ENCODE results near the gene CEACAM1. TPM values are rescaled to one million over a fixed set of nuclear protein-coding genes. Genes with fewer than 3 reads are reported as not detected.
A peak's percentile ranks its signal among the peaks of the same experiment; 100 is the strongest.
"Not testable (repeated sequence)": the region's sequence is repeated elsewhere in the genome, so short reads cannot be mapped to it uniquely, and the experiment has no call there.

Gene CEACAM1
- total RNA-seq, 1 donor from 2014 or later: 8.2 TPM

DNA sequence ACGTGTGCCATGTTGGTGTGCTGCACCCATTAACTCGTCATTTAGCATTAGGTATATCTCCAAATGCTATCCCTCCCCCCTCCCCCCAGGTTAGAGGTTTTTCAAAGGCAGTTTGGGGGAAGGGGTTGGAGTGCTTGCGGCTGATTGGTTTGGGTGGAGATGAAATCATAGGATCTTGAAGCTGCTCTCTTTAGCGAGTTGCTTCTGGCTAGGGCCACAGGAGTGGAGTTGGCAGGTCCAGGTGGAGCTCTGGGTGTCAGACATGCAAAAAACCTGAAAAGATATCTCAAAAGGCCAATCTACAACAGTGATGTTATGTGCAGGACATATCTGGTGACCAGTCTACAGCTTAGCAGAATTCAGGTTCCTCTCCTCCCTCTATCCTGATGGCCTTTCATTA is 52.9 kb downstream of the CEACAM1 start:
- intact Hi-C loops (cut with micrococcal nuclease): no loop called here
- no peak overlapping the region for H3K4me3 Mint-ChIP-seq
- H3K27ac Mint-ChIP-seq: no peak overlapping the region
- peaks cover 3% of the 10 kb centered on the region for H3K27me3 Mint-ChIP-seq (ENCODE audit: insufficient read depth)
- peaks cover 3% of the 10 kb centered on the region for H3K4me1 Mint-ChIP-seq (ENCODE audit: low read depth)
- no peak for DNase-seq (ENCODE audit: low spot score)
- peaks cover 2% of the 10 kb centered on the region for H3K36me3 Mint-ChIP-seq (ENCODE audit: low read depth)
- no peaks in the 10 kb centered on the region for H3K9me3 Mint-ChIP-seq

DNA sequence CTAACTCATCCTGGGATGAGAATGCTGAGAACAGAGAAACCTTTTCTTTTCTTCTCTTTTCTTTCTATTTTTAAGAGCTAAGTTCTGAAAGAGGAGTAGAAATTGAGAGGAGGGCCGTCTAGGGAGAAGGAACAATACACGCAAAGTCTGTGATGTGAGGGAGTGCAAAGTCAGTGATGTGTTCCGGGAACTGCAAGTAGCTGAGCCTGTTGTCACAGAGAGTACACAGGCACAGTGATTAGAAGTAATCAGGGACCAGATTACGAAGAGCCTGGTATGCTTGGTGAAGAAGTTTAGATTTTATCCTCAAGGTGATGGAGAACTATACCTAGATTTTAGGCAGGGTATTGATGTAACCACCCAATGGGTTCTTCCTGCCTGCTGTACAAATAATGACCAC is 53.5 kb downstream of the CEACAM1 start:
- intact Hi-C loops (cut with micrococcal nuclease): no loop called here
- H3K4me3 Mint-ChIP-seq: no peak overlapping the region
- H3K36me3 Mint-ChIP-seq (ENCODE audit: low read depth): peaks cover 2% of the 10 kb centered on the region
- peaks cover 2% of the 10 kb centered on the region for H3K4me1 Mint-ChIP-seq (ENCODE audit: low read depth)
- H3K27me3 Mint-ChIP-seq (ENCODE audit: insufficient read depth): peaks cover 3% of the 10 kb centered on the region
- DNase-seq (ENCODE audit: low spot score): no peak
- H3K27ac Mint-ChIP-seq: no peak overlapping the region
- H3K9me3 Mint-ChIP-seq: no peaks in the 10 kb centered on the region

DNA sequence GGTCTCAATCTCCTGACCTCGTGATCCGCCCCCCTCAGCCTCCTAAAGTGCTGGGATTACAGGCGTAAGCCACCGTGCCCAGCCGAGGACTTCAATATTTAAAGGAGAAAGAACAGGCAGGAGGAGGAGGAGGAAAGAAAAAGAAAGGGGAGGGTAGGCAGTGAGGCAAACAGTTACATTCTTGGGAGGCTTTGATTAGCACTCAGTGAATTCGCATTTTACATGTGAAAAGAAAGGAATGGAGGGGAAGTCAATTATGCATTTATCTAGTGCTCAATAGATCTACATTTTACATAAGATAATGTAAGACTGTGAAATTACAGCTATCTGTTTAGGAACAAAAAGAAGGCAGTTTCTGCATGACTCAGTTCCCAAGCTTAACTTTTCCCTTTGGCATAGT is 54.6 kb downstream of the CEACAM1 start:
- Mint-ChIP-seq H3K27me3 (ENCODE audit: insufficient read depth) (peaks cover 3% of the 10 kb centered on the region), H3K36me3 (ENCODE audit: low read depth) (no peaks in the 10 kb centered on the region), H3K4me3 (no peak overlapping the region), H3K4me1 (ENCODE audit: low read depth) (peaks cover 5% of the 10 kb centered on the region), H3K27ac (no peak overlapping the region), H3K9me3 (no peaks in the 10 kb centered on the region)
- intact Hi-C loops (cut with micrococcal nuclease): no loop called here
- DNase-seq (ENCODE audit: low spot score): no peak

GRCh38 chr19:42472402-42473147 is 55.7 kb downstream of the CEACAM1 start:
- Mint-ChIP-seq H3K27ac (no peak overlapping the region), H3K36me3 (ENCODE audit: low read depth) (no peaks in the 10 kb centered on the region), H3K9me3 (no peaks in the 10 kb centered on the region), H3K27me3 (ENCODE audit: insufficient read depth) (peaks cover 3% of the 10 kb centered on the region), H3K4me1 (ENCODE audit: low read depth) (peaks cover 10% of the 10 kb centered on the region), H3K4me3 (no peak overlapping the region)
- intact Hi-C loops (cut with micrococcal nuclease): no loop called here
- no peak for DNase-seq (ENCODE audit: low spot score)

DNA sequence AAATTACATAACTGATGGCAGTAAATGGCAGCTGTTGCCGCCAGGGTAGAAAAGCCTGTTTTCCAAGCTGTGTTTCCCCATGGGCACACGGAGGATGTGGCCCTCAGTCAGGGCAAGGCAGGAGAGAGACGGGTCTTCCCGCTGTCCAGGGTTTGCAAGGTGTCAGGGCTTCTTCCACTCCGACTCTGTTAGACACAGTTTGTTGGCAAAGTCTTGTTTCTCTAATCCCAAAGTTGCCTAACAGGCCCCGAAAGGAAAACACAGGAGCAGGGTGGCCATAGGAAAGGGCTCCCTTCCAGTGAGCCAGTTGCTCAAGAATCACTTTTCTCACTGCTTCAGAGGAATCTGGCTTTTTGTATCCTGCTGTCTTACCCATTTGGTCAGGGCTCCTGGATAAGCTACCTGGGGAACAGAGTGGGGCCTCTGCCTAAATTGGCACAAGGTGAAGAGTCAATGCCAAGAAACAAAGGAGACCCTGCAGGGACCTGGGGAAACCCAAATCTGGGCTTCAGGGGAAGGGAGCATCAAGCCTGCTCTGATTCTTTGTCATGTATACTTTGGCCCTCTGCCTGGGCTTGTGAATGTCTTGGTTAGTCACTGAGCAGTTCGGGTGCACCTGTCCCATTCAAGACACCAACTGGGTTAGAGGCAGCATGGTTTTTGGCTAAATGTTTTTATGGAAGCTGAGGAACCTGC is 56.6 kb downstream of the CEACAM1 start:
- Mint-ChIP-seq H3K4me3 (no peak overlapping the region), H3K9me3 (no peaks in the 10 kb centered on the region), H3K36me3 (ENCODE audit: low read depth) (no peaks in the 10 kb centered on the region), H3K4me1 (ENCODE audit: low read depth) (peaks cover 19% of the 10 kb centered on the region), H3K27me3 (ENCODE audit: insufficient read depth) (peaks cover 3% of the 10 kb centered on the region), H3K27ac (no peak overlapping the region)
- intact Hi-C loops (cut with micrococcal nuclease): no loop called here
- DNase-seq (ENCODE audit: low spot score): no peak

GRCh38 chr19:42469311-42470235 is 58.7 kb downstream of the CEACAM1 start:
- DNase-seq (ENCODE audit: low spot score): no peak
- Mint-ChIP-seq H3K27ac (no peak overlapping the region), H3K4me3 (no peak overlapping the region)

DNA sequence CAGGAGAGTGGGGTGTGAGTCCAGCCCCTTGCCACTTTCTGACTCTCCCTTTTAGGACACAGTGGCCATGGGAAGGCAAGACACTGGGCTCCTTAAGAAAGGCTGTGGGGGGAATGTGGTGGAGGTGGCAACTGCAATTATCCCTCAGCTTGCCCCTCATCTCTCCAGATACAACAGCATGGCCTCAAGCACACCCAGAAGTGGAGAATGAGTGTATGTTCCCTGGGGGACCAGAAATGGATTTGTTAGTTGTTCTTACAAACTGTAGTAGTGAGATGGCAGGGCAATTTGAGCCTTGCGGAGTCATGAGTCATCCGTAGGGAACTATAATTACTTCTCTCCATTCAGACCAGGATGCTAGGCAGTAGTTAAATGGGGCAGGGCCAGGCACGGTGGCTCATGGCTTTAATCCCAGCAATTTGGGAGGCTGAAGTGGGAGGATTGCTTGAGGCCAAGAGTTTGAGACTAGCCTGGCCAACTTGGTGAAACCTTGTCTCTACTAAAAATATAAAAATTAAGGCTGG is 59.9 kb downstream of the CEACAM1 start:
- H3K4me3 Mint-ChIP-seq: no peak overlapping the region
- no peaks in the 10 kb centered on the region for H3K9me3 Mint-ChIP-seq
- peaks cover 3% of the 10 kb centered on the region for H3K27me3 Mint-ChIP-seq (ENCODE audit: insufficient read depth)
- peaks cover 27% of the 10 kb centered on the region for H3K4me1 Mint-ChIP-seq (ENCODE audit: low read depth)
- H3K36me3 Mint-ChIP-seq (ENCODE audit: low read depth): no peaks in the 10 kb centered on the region
- intact Hi-C loops (cut with micrococcal nuclease): no loop called here
- no peak overlapping the region for H3K27ac Mint-ChIP-seq
- no peak for DNase-seq (ENCODE audit: low spot score)

More at GRCh38 chr19:42469311-42470235, 58.7 kb downstream of the CEACAM1 start:
- no peaks in the 10 kb centered on the region for H3K36me3 Mint-ChIP-seq (ENCODE audit: low read depth)
- H3K9me3 Mint-ChIP-seq: no peaks in the 10 kb centered on the region
- intact Hi-C loops (cut with micrococcal nuclease): no loop called here
- H3K4me1 Mint-ChIP-seq (ENCODE audit: low read depth): peaks cover 27% of the 10 kb centered on the region
- peaks cover 3% of the 10 kb centered on the region for H3K27me3 Mint-ChIP-seq (ENCODE audit: insufficient read depth)

- Mint-ChIP-seq H3K4me1 (ENCODE audit: low read depth) (peaks cover 27% of the 10 kb centered on the region), H3K27me3 (ENCODE audit: insufficient read depth) (no peaks in the 10 kb centered on the region), H3K27ac (peak overlapping the region; percentile 15), H3K36me3 (ENCODE audit: low read depth) (no peaks in the 10 kb centered on the region), H3K4me3 (no peak overlapping the region), H3K9me3 (no peaks in the 10 kb centered on the region)
- intact Hi-C loops (cut with micrococcal nuclease): no loop called here
- no peak for DNase-seq (ENCODE audit: low spot score)
Observed at GRCh38 chr19:42467183-42467760, 61.0 kb downstream of the CEACAM1 start.

- intact Hi-C loops (cut with micrococcal nuclease): no loop called here
- Mint-ChIP-seq H3K27me3 (ENCODE audit: insufficient read depth) (no peaks in the 10 kb centered on the region), H3K27ac (no peak overlapping the region), H3K4me3 (no peak overlapping the region), H3K4me1 (ENCODE audit: low read depth) (peaks cover 27% of the 10 kb centered on the region), H3K36me3 (ENCODE audit: low read depth) (no peaks in the 10 kb centered on the region), H3K9me3 (no peaks in the 10 kb centered on the region)
- no peak for DNase-seq (ENCODE audit: low spot score)
Observed at GRCh38 chr19:42466521-42467182, 61.6 kb downstream of the CEACAM1 start.

- Mint-ChIP-seq H3K27ac (no peak overlapping the region), H3K4me1 (ENCODE audit: low read depth) (peaks cover 27% of the 10 kb centered on the region), H3K9me3 (no peaks in the 10 kb centered on the region), H3K27me3 (ENCODE audit: insufficient read depth) (no peaks in the 10 kb centered on the region), H3K4me3 (no peak overlapping the region), H3K36me3 (ENCODE audit: low read depth) (no peaks in the 10 kb centered on the region)
- DNase-seq (ENCODE audit: low spot score): no peak
- intact Hi-C loops (cut with micrococcal nuclease): no loop called here
Observed at GRCh38 chr19:42465827-42466280, 62.4 kb downstream of the CEACAM1 start.

DNA sequence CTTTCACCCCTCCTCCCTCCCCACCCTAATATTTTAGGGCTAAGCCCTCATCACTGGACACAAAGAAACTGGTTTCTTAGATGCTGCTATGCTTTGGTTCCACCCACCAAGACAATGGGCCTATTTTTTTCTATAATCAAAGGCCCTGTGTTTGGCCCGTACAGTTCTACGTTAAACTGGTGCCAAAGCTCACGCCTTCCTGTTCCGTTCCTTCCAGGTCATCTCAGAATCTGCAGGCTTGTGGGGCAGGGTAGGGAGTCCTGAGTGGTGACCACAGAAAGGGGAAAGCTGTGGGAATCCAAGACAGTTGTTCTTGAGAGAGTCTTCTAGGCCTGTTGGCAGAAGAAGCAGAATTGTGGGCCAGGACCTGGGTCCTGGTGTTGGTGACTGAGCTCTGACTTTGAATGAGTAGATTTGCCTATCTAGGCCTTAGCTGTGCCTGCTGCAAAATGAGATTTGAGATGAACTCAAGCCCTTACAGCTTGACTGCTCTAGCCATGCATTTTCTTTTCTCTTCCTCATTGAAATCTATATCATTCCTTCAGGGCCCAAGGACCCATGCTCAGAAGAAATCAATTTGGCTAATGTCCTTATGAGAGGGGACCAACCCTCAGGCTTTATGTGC is 66.5 kb downstream of the CEACAM1 start:
- Mint-ChIP-seq H3K36me3 (ENCODE audit: low read depth) (no peaks in the 10 kb centered on the region), H3K9me3 (no peaks in the 10 kb centered on the region), H3K27me3 (ENCODE audit: insufficient read depth) (peaks cover 6% of the 10 kb centered on the region), H3K4me3 (no peak overlapping the region), H3K27ac (no peak overlapping the region), H3K4me1 (ENCODE audit: low read depth) (peaks cover 9% of the 10 kb centered on the region)
- no peak for DNase-seq (ENCODE audit: low spot score)
- intact Hi-C loops (cut with micrococcal nuclease): no loop called here

DNA sequence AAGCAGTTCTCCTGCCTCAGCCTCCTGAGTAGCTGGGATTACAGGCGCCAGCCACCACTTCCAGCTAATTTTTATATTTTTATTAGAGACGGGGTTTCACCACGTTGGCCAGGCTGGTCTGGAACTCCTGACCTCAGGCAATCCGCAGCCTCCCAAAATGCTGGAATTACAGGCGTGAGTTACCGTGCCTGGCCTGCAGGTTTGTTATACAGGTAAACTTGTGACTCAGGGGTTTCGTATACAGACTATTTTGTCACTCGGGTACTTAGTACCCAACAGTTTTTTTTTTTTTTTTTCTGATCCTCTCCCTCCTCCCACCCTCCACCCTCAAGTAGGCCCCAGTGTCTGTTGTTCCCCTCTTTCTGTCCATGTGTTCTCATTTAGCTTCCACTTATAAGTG is 67.0 kb downstream of the CEACAM1 start:
- H3K4me1 Mint-ChIP-seq (ENCODE audit: low read depth); intact Hi-C loops (cut with micrococcal nuclease); H3K9me3 Mint-ChIP-seq; H3K4me3 Mint-ChIP-seq; H3K27ac Mint-ChIP-seq; DNase-seq (ENCODE audit: low spot score); H3K36me3 Mint-ChIP-seq (ENCODE audit: low read depth); H3K27me3 Mint-ChIP-seq (ENCODE audit: insufficient read depth): not testable (repeated sequence)

Measured in activated T-helper 1 cell treated with anti-CD3 and anti-CD28 coated beads, Interleukin-12 subunit alpha, Interleukin-12 subunit beta, Interleukin-2, Interleukin-4 antibody, amounts not matched to agents 30 ng/mL and 10 ng/mL and 1 ng/mL, durations not matched to agents 14 hours and 24 hours and 36 hours (primary cell).